Suprapubic skin (tissue), 4 donors: ENCODE results near the gene TRIM7. TPM values are rescaled to one million over a fixed set of nuclear protein-coding genes. Genes with fewer than 3 reads are reported as not detected.

Source experiments
- DNase-seq, 2 donors: peaks; one replicate each; pipeline ENCODE4 v3.0.0-alpha.2; 2019; ENCODE audit warnings: low spot score in 2 of 2
- H3K27ac ChIP-seq: fragments of 200-600 bp; sonication (generic); one replicate; pipeline ENCODE4 v1.5.1; 2019
- H3K27me3 ChIP-seq: fragments of 200-600 bp; sonication (generic); one replicate; pipeline ENCODE4 v1.5.1; 2019
- H3K36me3 ChIP-seq: fragments of 200-600 bp; sonication (generic); one replicate; pipeline ENCODE4 v1.5.1; 2019
- H3K4me1 ChIP-seq: fragments of 200-600 bp; sonication (generic); one replicate; pipeline ENCODE4 v1.5.1; 2019
- H3K4me3 ChIP-seq: fragments of 200-600 bp; sonication (generic); one replicate; pipeline ENCODE4 v1.5.1; 2019; ENCODE audit warnings: mild to moderate bottlenecking
- H3K9me3 ChIP-seq: fragments of 200-600 bp; sonication (generic); one replicate; pipeline ENCODE4 v1.5.1; 2019
- CTCF ChIP-seq, 2 donors: fragments of 200-600 bp in 1 of 2; fragments of 450-650 bp in 1 of 2; sonication (generic) in 1 of 2; IDR thresholded peaks; one replicate each; pipeline ENCODE4 v1.5.1; 2016 to 2019; ENCODE audit warnings: antibody characterized with exemption in 2 of 2, mild to moderate bottlenecking in 1 of 2, moderate library complexity in 1 of 2
- EP300 ChIP-seq: sonication (generic); formaldehyde crosslinking; IDR thresholded peaks from one replicate; pipeline ENCODE4 v1.6.1; 2017; ENCODE audit warnings: antibody characterized with exemption
- POLR2A ChIP-seq, 2 donors: fragments of 450-650 bp; IDR thresholded peaks; one replicate each; pipeline ENCODE4 v1.6.1; 2017; ENCODE audit warnings: antibody characterized with exemption in 2 of 2, mild to moderate bottlenecking in 2 of 2, moderate library complexity in 2 of 2
- POLR2AphosphoS5 ChIP-seq, 3 donors: sonication (generic); formaldehyde crosslinking; IDR thresholded peaks; one replicate each; pipeline ENCODE4 v1.6.1; 2017; ENCODE audit warnings: antibody characterized with exemption in 3 of 3
- WGBS: methylation state at CpG from one replicate; pipeline ENCODE4 v1.1.5; 2018; 5-methylcytosine and 5-hydroxymethylcytosine counted together
- total RNA-seq, 4 donors: library from RNA; depleted of rRNA; stranded (reverse); fragments of >200 nt; gene quantifications; one replicate each; pipeline ENCODE4 v1.1.0, GENCODE V29; 2016

The TRIM7 gene
- total RNA-seq, 4 donors from 2014 or later, result 52.0 to 79.0 (median 69.4) TPM

GRCh38 chr5:181167814-181168488 is 37.0 kb downstream of the TRIM7 start:
- DNase-seq, result peak in 1 of 2 donors; percentile 18
- H3K27ac ChIP-seq, result no peak overlapping the region
- no peaks in the 10 kb centered on the region for H3K36me3 ChIP-seq
- H3K27me3 ChIP-seq, result peaks cover 96% of the 10 kb centered on the region
- WGBS, result 16% methylated on average over 8 of the region's 11 CpGs
- no peaks in the 10 kb centered on the region for H3K9me3 ChIP-seq
- no peak overlapping the region for H3K4me3 ChIP-seq
- no peak for TF ChIP-seq POLR2AphosphoS5 (IDR thresholded peaks at IDR 0.05)
- TF ChIP-seq CTCF (IDR thresholded peaks at IDR 0.05), result no peak
- TF ChIP-seq POLR2A (IDR thresholded peaks at IDR 0.05), result no peak
- no peak for TF ChIP-seq EP300
- H3K4me1 ChIP-seq, result peaks cover 15% of the 10 kb centered on the region

GRCh38 chr5:181166812-181167733 is 37.9 kb downstream of the TRIM7 start:
- H3K27me3 ChIP-seq, result peaks cover 93% of the 10 kb centered on the region
- no peak for DNase-seq
- no peak for TF ChIP-seq CTCF (IDR thresholded peaks at IDR 0.05)

GRCh38 chr5:181164076-181164952 is 40.7 kb downstream of the TRIM7 start:
- H3K27me3 ChIP-seq, result peaks cover 66% of the 10 kb centered on the region

More at GRCh38 chr5:181166812-181167733, 37.9 kb downstream of the TRIM7 start:
- Histone ChIP-seq H3K4me3 (no peak overlapping the region), H3K9me3 (no peaks in the 10 kb centered on the region), H3K27ac (no peak overlapping the region), H3K36me3 (no peaks in the 10 kb centered on the region), H3K4me1 (peaks cover 15% of the 10 kb centered on the region)
- WGBS, result 66% methylated on average over 6 of the region's 6 CpGs

GRCh38 chr5:181163487-181164075 is 41.4 kb downstream of the TRIM7 start:
- H3K4me3 ChIP-seq, result no peak overlapping the region
- no peaks in the 10 kb centered on the region for H3K36me3 ChIP-seq
- no peak overlapping the region for H3K27ac ChIP-seq
- peaks cover 5% of the 10 kb centered on the region for H3K4me1 ChIP-seq
- peak in 1 of 2 donors; percentile 37 for DNase-seq
- TF ChIP-seq POLR2AphosphoS5 (IDR thresholded peaks at IDR 0.05), result no peak
- no peak for TF ChIP-seq POLR2A (IDR thresholded peaks at IDR 0.05)
- TF ChIP-seq EP300, result no peak
- TF ChIP-seq CTCF (IDR thresholded peaks at IDR 0.05), result no peak
- WGBS, result 71% methylated on average over 15 of the region's 16 CpGs
- H3K27me3 ChIP-seq, result peaks cover 58% of the 10 kb centered on the region
- H3K9me3 ChIP-seq, result no peaks in the 10 kb centered on the region

More at GRCh38 chr5:181164076-181164952, 40.7 kb downstream of the TRIM7 start:
- H3K4me1 ChIP-seq, result peaks cover 6% of the 10 kb centered on the region
- DNase-seq, result no peak
- no peaks in the 10 kb centered on the region for H3K36me3 ChIP-seq
- H3K4me3 ChIP-seq, result no peak overlapping the region
- no peak for TF ChIP-seq POLR2AphosphoS5 (IDR thresholded peaks at IDR 0.05)
- no peak for TF ChIP-seq EP300
- no peak for TF ChIP-seq CTCF (IDR thresholded peaks at IDR 0.05)
- TF ChIP-seq POLR2A (IDR thresholded peaks at IDR 0.05), result no peak
- no peaks in the 10 kb centered on the region for H3K9me3 ChIP-seq
- no peak overlapping the region for H3K27ac ChIP-seq
- WGBS, result 25% methylated on average over 21 of the region's 52 CpGs
